Retina (tissue), 1 donor: ENCODE results near the gene TAF6L.
"Not testable (repeated sequence)": the region's sequence is repeated elsewhere in the genome, so short reads cannot be mapped to it uniquely, and the experiment has no call there.

ENCODE experiments used
- DNase-seq: peaks from one replicate; pipeline ENCODE4 v3.0.0-alpha.2; 2016

Gene TAF6L, protein sequence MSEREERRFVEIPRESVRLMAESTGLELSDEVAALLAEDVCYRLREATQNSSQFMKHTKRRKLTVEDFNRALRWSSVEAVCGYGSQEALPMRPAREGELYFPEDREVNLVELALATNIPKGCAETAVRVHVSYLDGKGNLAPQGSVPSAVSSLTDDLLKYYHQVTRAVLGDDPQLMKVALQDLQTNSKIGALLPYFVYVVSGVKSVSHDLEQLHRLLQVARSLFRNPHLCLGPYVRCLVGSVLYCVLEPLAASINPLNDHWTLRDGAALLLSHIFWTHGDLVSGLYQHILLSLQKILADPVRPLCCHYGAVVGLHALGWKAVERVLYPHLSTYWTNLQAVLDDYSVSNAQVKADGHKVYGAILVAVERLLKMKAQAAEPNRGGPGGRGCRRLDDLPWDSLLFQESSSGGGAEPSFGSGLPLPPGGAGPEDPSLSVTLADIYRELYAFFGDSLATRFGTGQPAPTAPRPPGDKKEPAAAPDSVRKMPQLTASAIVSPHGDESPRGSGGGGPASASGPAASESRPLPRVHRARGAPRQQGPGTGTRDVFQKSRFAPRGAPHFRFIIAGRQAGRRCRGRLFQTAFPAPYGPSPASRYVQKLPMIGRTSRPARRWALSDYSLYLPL

DNA sequence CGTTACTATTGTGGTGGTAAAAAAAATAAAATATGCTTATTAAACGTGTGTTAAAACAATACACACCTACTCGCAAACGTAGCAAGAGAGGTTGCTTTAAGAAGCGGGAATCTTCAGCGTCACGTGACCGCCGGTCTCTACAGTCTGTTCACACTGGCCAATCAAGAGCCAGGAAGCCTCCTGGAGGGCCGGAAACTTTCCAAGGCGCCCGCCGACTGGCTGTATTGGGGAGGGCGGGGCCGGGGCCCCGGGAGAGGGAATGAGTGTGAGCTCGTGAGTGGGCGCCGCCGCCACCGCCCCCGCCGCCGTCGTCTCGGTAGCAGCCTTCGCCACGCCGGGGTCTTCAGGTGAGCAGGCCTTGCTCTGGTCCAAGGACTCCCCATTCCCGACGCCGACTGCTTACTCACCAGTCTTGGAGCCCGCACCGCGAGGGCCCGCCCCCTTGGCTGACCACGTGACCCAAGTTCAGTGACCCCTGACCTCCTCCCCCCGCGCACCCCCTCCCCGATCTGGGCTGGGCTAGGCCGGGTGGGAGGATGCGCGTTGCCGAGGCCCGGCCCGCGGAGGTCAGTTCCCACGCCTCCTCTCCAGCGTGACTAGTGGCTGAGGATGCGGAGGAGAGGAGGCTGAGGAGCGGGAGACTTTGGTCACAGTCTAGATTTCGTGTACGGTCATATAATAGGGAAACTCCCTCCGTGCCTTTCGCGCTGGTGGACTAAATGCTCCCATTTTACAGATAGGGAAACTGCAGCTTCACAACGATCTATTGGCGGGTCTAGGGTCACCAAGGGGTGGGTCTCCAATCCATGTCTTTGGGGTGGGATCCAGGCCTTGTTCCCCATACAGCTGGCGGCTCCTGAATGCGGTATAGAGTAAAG lies at the start of gene TAF6L:
Gene TAF6L, plus strand, starts transcription at position 253 of the 878 bp plus-strand sequence. CDS start 4,388 bp downstream, outside the sequence.
- peak; percentile 98 for DNase-seq

DNA sequence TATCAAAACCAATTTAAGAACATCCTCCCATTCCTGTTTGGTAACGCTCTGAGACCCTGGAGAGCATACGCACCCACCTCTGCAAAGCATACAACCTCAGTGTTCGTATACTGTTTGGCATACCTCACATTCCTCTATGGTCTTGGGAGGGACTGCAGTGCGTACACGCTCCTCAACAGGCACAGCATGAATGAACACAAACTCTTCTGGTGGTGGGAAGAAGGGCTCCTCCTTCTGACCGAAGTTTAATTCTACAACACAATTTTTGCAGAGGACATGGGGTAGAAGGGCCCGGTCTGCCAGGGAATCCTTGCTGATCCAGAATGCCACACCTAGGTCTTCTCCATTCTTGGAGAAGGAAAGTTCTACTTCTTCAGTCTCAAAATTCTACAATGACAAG lies 49.2 kb upstream of the TAF6L start:
- DNase-seq = no peak

DNA sequence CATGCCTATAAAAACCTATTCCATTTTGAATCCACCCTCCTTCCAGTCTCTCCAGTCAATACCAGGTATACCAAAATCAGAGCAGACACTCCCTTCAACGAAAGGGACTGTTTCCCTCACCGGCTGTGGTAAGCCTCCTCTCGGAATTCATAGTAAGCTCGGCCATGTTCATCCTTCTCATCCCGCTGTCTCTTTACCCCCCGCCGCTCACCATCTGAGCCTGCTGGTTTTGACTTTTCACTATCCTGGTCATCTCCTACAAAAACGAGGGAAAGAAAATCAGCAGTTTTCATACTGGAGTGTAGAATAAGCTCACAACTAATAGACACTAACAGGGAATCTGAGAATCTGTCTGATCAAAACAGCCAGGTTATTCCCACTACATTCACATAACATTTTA lies 47.0 kb upstream of the TAF6L start:
- DNase-seq = no peak

DNA sequence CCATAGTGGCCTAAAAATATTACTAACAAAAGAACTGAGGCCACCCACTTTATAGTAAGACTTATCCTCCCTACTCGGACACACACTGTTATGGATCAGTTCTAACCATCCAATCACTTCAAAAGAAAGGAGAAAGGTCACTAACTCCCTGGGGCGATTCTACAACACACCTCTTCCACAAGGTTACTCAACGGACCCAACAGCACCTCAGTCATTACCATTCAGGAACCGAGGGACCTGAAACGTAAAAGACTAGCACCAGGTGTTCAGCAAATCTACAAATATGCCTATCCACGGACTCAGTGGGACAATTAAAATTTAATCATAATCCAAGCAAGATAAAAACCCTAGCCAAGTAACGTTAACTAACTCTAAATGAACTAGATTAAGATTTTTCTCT lies 45.5 kb upstream of the TAF6L start:
- no peak for DNase-seq

DNA sequence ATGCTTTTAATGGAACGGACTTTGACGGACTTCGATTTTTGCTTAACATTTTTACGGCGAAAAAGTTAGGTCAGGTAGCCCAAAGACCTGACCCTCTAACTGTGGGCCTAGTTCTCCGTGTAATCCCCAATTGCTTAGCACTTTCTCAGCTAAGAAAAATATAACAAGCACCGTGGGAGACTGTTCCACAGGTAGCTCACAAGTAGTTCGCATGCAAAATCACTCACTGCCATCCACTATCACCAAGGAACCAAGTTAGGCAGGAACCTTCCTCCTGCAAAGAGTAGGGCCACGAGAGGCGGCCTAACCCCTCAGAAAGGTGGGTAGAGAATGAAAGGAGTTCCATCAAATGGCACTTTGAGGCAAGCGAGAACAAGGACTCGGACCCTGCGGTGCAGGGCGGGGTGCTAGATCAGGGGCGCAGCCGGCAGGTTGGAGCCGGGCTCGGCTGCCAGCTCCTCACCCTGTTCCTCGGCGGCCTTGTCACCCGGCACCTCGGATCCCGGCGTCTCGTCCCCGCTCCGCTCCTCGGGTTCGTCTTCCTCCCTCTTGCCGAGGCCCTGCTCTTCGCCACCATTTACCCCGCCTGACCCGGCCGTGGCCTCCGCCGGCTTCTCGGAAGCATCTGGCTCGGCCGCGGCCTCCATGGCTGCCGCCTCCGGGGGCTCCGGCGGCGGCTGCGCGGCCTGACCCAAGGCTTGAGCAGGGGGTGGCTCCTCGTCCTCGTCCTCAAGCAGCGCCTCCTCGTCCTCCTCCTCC lies 44.9 kb upstream of the TAF6L start:
- DNase-seq = no peak

DNA sequence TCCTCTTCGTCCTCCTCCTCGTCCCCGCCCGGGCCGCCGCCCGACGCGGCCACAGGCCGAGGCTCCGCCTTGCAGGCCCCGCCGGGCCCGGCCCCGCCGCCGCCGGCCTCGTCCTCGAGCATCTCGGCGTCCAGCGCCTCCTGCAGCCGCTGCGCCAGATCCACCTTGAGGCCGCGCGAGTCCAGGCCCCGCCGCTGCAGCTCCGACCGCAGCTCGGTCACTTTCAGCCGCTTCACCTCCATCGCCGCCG lies 44.4 kb upstream of the TAF6L start:
- DNase-seq = no peak

DNA sequence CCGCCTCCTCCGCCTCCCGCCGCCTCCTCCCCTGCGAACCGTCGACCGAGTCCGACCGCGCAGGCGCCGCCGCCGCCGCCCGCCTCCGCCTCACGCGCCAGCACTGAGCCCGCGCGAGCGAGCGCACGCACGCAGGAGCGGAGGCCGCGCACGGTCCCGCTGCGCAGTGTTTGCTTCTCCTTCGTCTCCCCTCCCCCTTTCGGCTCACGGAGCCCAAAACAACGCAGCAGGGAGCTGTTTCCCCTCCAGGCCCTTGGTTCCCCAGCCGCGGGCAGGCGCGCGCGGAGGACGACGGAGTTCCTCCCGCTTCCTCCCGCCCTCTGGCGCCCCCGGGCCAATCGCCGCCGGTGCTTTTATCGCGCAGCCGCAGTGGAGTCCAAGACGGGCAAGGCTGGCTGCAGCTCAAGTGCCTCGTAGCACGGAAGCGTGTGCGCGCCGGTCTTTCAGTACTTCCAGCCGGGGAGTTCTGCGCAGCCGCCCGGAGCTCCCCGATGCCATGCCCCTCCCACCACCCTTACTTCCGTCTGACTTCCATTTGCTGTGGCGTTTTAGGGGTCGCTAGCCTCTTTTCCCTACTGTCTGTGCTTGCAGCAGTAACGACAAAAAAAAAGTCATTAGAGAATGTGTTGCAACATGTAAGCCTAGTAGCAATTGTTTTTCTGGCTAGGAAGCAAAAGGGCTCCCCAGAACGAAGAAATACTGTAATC lies 43.9 kb upstream of the TAF6L start, which contains the start of gene HNRNPUL2:
Gene HNRNPUL2, minus strand, starts transcription at position 293 of the 707 bp plus-strand sequence. CDS start 301 bp downstream, outside the sequence.
- peak; percentile 99 for DNase-seq

DNA sequence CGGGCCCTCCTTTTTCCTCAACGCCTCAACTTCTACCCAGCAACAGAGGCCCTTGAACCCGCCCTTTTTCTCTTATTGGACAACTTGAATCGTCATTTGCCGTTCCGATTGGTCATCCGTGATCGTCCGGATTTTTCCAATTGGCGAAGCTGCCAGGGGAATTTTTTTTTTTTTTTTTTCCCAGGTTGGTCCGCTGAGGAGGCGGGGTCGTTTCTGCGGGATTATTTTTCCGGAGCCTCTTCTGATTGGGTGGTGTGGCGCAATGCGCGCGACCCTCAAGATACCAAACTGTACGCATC lies 43.4 kb upstream of the TAF6L start:
- peak; percentile 99 for DNase-seq

DNA sequence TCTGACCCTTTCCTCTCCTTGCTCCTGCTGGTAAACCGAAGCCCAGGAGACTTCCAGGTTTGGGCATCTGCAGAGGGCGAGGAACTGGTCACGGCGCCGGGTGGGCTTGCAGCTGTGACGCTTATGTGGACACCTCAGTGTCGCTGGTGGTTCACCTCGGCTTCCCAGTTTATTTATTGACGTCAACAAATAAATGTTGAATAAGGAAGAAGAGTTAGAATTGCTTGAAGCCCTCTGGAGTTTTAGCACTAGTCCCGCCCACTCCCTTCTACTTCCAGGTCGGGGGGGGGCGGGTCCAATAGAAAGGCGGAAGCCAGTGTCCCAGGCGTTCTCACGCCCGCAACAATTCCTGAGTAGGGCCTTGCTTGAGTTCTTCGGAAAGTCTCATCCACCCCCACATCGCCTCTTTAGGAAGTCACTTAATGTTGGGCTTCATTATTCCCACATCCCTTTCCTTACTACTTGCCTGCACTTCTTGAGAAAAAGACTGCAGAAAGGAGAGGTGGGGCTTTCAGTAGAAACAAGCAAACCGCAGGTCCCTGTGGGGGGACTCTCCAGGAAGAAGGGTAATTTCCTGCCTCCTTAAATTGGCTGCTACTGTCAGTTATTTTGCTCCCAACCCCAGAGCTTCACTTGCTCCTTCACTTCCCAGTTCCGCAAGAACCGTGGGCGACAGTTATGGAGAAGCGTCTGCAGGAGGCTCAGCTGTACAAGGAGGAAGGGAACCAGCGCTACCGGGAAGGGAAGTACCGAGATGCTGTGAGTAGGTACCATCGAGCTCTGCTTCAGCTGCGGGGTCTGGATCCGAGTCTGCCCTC lies 42.8 kb upstream of the TAF6L start, which contains the start of gene TTC9C:
Gene TTC9C, plus strand, starts transcription at position 316 of the 818 bp plus-strand sequence. Its CDS starts 363 bp downstream, at position 679.
- DNase-seq = peak; percentile 95

DNA sequence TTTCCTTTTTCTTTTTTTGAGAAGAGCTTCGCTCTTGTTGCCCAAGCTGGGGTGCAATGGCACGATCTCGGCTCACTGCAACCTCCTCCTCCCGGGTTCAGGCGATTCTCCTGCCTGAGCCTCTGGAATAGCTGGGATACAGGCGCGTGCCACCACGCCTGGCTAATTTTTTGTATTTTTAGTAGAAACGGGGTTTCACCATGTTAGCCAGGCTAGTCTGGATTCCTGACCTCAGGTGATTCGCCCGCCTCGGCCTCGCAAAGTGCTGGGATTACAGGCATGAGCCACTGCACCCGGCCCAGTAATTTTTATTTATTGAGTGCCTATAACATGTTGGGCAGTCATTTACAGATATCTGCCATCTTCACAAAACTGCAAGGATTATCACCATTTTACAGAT lies 41.1 kb upstream of the TAF6L start:
- DNase-seq = not testable (repeated sequence)

DNA sequence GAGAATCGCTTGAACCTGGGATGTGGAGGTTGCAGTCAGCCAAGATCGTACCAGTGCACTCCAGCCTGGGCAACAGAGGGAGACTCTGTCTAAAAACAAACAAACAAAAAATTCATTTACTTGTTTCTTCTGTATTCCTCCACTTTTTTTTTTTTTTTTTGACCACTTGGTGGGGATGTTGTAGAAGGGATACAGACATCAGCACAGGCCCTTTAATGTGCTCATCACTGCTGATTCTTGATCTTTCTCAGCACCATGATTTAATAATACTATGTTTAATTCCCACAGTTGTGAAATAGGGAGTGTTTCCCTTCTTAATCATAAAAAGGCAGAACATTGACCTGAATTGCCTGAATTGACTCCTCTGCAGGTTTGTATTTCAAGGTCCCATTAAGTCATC lies 38.4 kb upstream of the TAF6L start:
- no peak for DNase-seq

DNA sequence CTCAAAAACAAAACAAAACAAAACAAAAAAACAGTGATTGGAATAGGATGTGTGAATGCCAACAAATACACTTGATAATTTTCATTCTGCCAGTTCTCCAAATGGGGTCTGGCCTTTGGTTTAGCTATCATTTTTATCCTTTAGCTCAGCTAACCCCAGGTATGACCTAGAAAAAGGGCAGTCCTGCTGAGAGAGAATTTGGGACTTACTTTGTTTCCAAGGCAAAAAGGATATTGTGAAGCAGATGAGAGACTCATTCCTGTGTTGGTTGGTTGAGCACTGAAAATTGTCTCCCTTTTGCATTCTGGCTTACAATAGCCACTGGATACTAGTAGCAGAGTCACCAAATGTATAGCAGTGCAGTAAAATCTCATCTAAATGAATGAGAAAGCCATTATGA lies 34.0 kb upstream of the TAF6L start:
- no peak for DNase-seq

DNA sequence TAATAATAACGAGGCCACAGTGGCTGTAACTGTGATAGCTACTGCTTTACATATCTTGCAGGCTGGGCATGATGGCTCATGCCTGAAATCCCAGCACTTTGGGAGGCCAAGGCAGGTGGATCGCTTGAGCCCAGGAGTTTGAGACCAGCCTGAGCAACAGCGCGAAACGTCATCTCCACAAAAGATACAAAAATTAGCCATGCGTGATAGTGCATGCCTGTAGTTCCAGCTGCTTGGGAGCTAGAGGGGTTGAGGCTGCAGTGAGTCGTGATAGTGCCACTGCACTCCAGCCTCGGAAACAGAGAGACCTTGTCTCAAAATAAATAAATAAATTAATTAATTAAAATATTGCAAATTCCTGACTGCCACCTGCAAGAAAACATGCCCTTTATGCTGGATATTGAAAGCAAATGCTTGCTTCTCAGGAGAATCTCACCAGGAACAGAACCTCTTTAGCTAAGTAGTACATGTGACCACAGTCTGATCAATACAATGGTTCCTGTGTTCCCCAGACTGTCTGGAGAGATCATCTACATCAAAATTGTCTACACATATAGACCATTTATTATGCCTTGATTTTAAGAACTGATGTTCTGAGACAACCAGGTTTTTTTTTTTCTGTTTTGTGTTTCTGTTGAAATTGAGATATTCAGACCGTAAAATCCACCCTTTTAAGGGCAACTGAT lies 23.6 kb upstream of the TAF6L start:
- DNase-seq = peak; percentile 48

DNA sequence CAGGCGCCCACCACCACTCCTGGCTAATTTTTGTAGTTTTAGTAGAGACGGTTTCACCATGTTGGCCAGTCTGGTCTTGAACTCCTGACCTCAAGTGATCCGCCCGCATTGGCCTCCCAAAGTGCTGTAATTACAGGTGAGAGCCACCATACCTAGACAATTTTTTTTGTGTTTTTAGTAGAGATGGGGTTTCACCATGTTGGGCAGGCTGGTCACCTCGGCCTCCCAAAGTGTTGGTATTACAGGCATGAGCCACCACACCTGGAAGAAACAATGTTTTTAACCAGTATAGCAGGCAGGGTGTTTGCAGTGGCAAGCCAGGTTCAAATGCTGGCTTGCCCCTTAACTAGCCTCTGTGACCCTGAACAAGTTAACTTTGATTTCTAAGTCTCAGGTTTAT lies 21.3 kb upstream of the TAF6L start:
- DNase-seq = not testable (repeated sequence)

DNA sequence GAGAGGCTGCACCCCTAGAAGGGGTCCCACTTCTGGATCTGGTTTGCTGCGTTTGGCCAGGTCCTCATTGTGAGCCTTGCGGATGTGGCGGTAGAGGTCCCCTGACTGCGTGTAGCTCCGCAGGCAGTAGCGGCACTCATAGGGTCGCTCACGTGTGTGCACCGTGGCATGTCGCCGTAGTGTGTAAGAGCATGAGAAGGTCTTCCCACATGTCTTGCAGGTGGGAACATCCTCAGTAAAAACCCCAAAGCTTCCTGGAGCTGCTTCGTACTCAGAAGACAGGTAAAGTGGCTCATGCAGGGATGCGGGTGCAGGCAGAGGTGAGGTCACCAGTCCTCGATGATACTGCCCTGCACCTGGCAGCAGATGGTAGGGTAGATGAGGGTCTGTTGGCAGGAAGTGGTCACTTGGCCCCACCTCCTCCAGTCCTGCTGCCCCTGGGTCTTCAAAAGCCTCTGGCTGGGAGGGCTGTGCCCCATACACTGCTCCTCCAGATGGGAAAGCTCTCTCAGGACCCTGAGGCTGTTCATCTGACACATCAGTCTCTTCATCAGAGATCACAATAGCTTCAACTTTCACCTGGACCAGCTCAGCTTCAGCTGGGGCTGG lies 18.9 kb upstream of the TAF6L start:
- no peak for DNase-seq

DNA sequence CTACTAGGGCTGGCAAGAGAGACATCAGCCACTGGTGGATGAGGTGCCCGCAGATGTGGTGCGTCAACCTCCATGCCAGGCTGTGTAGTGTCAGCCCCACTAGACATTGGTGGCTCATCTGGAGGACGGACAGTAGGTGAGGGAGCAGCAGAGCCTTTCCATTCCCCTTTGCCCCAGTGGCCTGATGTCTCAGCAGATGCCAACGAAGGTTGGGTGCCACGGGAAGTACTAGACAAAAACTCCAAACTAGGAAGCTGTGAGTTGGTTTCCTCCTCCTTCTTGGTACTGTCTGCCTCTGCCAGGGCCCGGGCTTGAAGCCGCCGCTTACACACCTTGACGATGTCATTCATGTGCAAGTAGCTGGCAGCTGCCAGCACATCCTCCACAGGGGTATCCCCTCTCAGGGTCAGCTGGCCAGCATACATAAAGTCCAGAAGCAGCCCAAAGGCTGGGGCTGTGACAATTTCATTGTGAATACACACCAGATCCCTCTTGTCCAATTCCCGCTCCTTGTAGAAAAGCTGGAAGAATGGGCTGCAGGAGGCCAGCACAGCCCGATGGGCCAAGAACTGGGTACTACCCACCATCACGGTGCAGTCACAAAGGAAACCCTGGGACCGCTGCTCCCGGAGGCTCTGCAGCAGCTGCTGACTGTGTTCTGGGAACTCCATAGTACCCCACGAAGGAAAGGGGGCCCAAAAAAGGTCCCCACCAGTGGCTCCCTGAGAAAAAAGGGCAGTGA lies 18.0 kb upstream of the TAF6L start:
- no peak for DNase-seq

DNA sequence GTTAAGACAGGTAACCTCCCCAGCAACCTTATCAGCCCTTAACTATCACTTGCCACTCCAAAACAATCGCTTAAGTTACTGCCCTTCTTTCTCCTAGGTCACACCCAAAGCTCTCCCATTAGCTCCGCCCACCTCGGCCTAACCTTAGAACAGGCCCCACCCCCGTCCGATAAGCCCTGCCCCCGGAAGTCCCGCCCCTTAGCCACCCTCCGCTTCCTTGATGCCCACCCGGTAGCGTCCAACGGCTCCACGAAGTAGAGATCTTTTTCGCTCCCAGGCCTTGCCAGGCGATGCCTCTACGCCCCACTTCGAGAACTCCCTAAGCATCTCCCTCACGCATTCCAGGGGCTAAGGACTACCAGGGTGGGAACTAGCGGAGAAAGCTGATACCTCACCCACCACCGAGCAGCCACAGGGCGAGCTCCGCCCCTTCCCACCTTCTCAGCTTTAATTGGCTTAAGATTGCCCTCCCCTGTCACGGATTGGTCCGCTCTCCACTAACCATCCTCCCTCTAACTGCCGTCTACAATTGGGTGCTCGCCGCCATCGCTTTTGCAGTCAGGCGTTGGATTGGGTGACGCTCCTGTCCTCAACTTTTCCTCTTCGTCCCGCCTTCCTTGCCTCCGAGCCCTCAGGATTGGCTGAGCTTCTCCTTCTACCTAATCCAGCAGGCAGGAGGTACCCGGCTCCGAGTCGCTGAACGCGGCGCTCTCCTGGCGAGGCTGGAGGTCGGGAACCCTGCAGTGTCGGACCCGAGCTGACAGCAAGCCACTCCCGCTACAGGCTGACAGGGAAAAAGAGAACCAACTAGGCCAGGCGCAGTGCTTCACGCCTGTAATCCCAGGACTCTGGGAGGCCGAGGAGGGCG lies 17.2 kb upstream of the TAF6L start, which contains the start of gene ZBTB3:
Gene ZBTB3, minus strand, starts transcription at position 425 of the 868 bp plus-strand sequence. CDS start 496 bp downstream, outside the sequence.
- peak; percentile 100 for DNase-seq

DNA sequence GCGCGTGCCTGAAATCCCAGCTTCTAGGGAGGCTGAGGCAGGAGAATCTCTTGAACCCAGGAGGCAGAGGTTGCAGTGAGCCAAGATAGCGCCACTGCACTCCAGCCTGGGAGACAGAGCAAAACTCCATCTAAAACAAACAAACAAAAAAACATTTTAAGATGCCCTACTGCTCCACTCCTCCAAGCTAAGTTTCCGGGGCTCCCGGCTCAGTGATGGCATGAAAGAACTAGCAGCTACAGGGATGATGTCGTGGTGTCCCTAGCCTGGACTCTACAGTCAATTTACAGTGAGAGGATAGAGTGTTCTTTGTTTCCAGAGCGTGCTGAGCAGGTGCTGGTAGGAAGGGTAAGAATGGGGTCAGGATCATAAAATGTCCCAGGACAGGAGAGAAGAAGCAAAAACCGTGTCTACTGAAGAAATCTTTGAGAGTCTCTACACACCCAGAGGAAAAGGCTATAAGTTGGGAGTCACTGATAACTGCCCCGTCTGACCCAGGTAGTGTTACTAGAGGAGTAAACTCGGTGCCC lies 16.0 kb upstream of the TAF6L start:
- no peak for DNase-seq
